Breast epithelium (tissue), 4 donors: Measurements from ENCODE around the gene GPR157. TPM values are rescaled to one million over a fixed set of nuclear protein-coding genes. Genes with fewer than 3 reads are reported as not detected.

Experiments
- DNase-seq, 2 donors: peaks; one replicate each; pipeline ENCODE4 v3.0.0-alpha.2; 2019; ENCODE audit warnings: low spot score in 2 of 2
- H3K27ac ChIP-seq, 2 donors: fragments of 200-600 bp; sonication (generic) in 1 of 2; one replicate each; pipeline ENCODE4 v1.5.1; 2016 to 2019; ENCODE audit warnings: mild to moderate bottlenecking in 1 of 2
- H3K27me3 ChIP-seq, 2 donors: fragments of 200-600 bp; sonication (generic) in 1 of 2; one replicate each; pipeline versions ENCODE4 v1.5.1 to v1.6.0; 2017 to 2019; ENCODE audit warnings: control low read depth in 1 of 2, mild to moderate bottlenecking in 1 of 2
- H3K36me3 ChIP-seq: fragments of 200-600 bp; one replicate; pipeline ENCODE4 v1.5.1; 2019
- H3K4me1 ChIP-seq, 2 donors: fragments of 200-600 bp; sonication (generic); one replicate each; pipeline ENCODE4 v1.5.1; 2016 to 2019; ENCODE audit warnings: control low read depth in 1 of 2
- H3K4me3 ChIP-seq, 3 donors: fragments of 200-600 bp; sonication (generic); 1 replicate in 2 of 3; 2 replicates in 1 of 3; pipeline ENCODE4 v1.5.1; 2016 to 2019; ENCODE audit warnings: mild to moderate bottlenecking in 3 of 3, moderate library complexity in 2 of 3
- H3K9me3 ChIP-seq, 2 donors: fragments of 200-600 bp; sonication (generic) in 1 of 2; one replicate each; pipeline ENCODE4 v1.5.1; 2016 to 2019; ENCODE audit warnings: control low read depth in 1 of 2
- POLR2A ChIP-seq: fragments of 450-650 bp; IDR thresholded peaks from one replicate; pipeline ENCODE4 v1.6.1; 2016; ENCODE audit warnings: antibody characterized with exemption, mild to moderate bottlenecking, moderate library complexity
- POLR2AphosphoS5 ChIP-seq, 3 donors: sonication (generic); formaldehyde crosslinking; IDR thresholded peaks; one replicate each; pipeline ENCODE4 v1.6.1; 2017; ENCODE audit warnings: antibody characterized with exemption in 3 of 3
- intact Hi-C: fragments of 100-400 bp; cut with DNase I; formaldehyde crosslinking; loops from one replicate; pipeline ENCODE4 v1.15.1; 2023; ENCODE audit warnings: low total_unique reads
- total RNA-seq, 3 donors: library from RNA; depleted of rRNA; stranded (reverse); fragments of >200 nt; gene quantifications; one replicate each; pipeline ENCODE4 v1.1.0, GENCODE V29; 2016
- TF ChIP-seq, protein P1 (sequence below), 3 donors: fragments of 450-650 bp; IDR thresholded peaks; one replicate each; pipeline ENCODE4 v1.5.1; 2016 to 2017; ENCODE audit warnings: antibody characterized with exemption in 3 of 3, mild to moderate bottlenecking in 3 of 3, moderate library complexity in 3 of 3

The GPR157 gene
- total RNA-seq, 3 donors from 2014 or later = 4.3 to 11.7 (median 9.2) TPM

DNA sequence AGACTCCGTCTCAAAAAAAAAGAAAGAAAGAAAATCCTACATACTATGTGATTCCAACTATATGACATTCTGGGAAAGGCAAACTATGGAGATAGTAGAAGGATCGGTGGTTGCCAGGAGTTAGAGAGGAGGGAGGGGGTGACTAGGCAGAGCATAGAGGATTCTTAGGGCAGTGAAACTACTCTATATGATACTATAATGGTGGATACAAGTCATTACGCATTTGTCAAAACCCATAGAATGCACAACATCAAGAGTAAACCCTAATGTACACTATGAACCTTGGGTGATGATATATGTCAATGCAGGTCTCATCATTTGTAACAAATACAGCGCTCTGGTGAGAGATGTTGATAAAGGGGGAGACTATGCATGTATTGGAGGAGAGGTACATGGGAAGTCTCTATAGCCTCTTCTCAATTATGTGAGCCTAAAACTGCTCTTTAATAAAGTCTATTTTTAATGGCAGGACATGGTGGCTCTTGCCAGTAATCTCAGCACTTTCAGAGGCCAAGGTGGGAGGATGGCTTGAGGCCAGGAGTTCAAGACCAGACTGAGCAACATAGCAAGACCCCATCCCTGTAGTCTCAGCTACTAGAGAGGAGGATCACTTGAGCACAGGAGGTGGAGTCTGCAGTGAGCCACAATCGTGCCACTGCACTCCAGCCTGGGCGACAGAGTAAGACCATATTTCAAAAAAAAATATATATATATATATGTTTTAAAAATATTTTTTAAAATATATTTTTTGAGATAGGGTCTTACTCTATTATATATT is 76.4 kb downstream of the GPR157 start:
- H3K27ac ChIP-seq = no peak overlapping the region
- no peak overlapping the region for H3K4me3 ChIP-seq
- intact Hi-C loops = no loop called here
- no peak for TF ChIP-seq POLR2A
- no peak for TF ChIP-seq POLR2AphosphoS5 (IDR thresholded peaks at IDR 0.05)
- TF ChIP-seq, protein P1, sequence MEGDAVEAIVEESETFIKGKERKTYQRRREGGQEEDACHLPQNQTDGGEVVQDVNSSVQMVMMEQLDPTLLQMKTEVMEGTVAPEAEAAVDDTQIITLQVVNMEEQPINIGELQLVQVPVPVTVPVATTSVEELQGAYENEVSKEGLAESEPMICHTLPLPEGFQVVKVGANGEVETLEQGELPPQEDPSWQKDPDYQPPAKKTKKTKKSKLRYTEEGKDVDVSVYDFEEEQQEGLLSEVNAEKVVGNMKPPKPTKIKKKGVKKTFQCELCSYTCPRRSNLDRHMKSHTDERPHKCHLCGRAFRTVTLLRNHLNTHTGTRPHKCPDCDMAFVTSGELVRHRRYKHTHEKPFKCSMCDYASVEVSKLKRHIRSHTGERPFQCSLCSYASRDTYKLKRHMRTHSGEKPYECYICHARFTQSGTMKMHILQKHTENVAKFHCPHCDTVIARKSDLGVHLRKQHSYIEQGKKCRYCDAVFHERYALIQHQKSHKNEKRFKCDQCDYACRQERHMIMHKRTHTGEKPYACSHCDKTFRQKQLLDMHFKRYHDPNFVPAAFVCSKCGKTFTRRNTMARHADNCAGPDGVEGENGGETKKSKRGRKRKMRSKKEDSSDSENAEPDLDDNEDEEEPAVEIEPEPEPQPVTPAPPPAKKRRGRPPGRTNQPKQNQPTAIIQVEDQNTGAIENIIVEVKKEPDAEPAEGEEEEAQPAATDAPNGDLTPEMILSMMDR (IDR thresholded peaks at IDR 0.05) = no peak
- no peaks in the 10 kb centered on the region for H3K9me3 ChIP-seq
- H3K4me1 ChIP-seq = no peaks in the 10 kb centered on the region
- no peak for DNase-seq
- H3K36me3 ChIP-seq = no peaks in the 10 kb centered on the region
- no peaks in the 10 kb centered on the region for H3K27me3 ChIP-seq

DNA sequence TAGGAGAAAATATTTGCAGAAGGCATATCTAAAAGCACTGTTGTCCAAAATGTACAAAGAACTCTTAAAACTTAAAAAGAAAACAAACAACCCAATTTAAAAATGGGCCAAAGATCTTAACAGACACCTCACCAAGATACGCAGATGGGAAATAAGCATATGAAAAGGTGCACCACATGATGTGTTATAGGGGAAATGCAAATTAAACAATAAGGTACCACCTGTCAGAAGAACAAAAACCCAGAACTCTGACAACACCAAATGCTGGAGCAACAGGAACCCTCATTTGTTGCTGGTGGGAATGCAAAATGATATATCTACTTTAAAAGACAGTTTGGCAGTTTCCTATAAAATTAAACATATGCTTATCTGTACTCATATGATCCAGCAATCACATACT is 77.5 kb downstream of the GPR157 start:
- no peaks in the 10 kb centered on the region for H3K27me3 ChIP-seq
- intact Hi-C loops = loop anchor here (2.0 kb wide), 1 partner anchor 55 kb away; no protein-coding TSS in a partner anchor
- TF ChIP-seq, protein P1 (IDR thresholded peaks at IDR 0.05) = no peak
- TF ChIP-seq POLR2A (no peak), POLR2AphosphoS5 (IDR thresholded peaks at IDR 0.05) (no peak)
- no peak for DNase-seq
- no peak overlapping the region for H3K4me3 ChIP-seq
- H3K36me3 ChIP-seq = no peaks in the 10 kb centered on the region
- H3K4me1 ChIP-seq = no peaks in the 10 kb centered on the region
- no peak overlapping the region for H3K27ac ChIP-seq
- H3K9me3 ChIP-seq = no peaks in the 10 kb centered on the region

DNA sequence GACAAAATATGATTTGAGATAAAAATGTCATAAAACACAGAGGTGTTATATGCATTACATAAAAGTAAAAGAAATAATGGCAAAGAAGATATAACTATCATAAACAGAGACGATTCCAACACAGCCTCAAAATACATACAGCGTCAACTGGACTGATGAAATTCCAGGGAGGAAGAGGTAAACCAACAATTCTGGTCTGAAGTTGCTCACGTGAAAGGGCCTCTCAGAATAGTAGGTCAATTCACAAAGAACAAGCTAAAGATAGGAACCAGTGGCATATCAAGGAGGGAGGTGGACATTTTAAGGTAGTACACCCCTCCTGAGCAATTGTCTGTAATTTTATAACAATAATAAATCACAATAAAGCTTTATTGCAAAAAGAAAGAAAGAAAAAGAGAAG is 78.1 kb downstream of the GPR157 start:
- TF ChIP-seq, protein P1 (IDR thresholded peaks at IDR 0.05) = no peak
- TF ChIP-seq POLR2AphosphoS5 (IDR thresholded peaks at IDR 0.05) = no peak
- no peak for TF ChIP-seq POLR2A
- no peak overlapping the region for H3K27ac ChIP-seq
- intact Hi-C loops = loop anchor here (2.0 kb wide), 1 partner anchor 56 kb away; no protein-coding TSS in a partner anchor

More for the DNA sequence above, 78.1 kb downstream of the GPR157 start:
- H3K27me3 ChIP-seq = no peaks in the 10 kb centered on the region
- DNase-seq = no peak
- H3K4me3 ChIP-seq = no peak overlapping the region
- no peaks in the 10 kb centered on the region for H3K4me1 ChIP-seq
- no peaks in the 10 kb centered on the region for H3K9me3 ChIP-seq
- no peaks in the 10 kb centered on the region for H3K36me3 ChIP-seq

Other genes starting within 250 kb of the GPR157 start
- gene CA6, start 183.2 kb downstream of the GPR157 start, total RNA-seq = not detected
- gene SLC2A7, start 102.7 kb downstream of the GPR157 start, total RNA-seq = not detected
- gene SLC2A5, start 59.5 kb downstream of the GPR157 start, total RNA-seq = 1 to 10 TPM; 2.3 to 2.8 (median 2.7) TPM
- 10 to 100 TPM; 46.4 to 77.4 (median 49.5) TPM for gene H6PD, start 105.7 kb upstream of the GPR157 start, total RNA-seq
- gene SPSB1, start 163.8 kb upstream of the GPR157 start, total RNA-seq = 10 to 100 TPM; 30.6 to 52.5 (median 34.4) TPM